Smooth muscle cell of the brain vasculature (primary cell): ENCODE results near the gene ZC3H7B.
A peak's percentile ranks its signal among the peaks of the same experiment; 100 is the strongest.
"Not testable (repeated sequence)": the region's sequence is repeated elsewhere in the genome, so short reads cannot be mapped to it uniquely, and the experiment has no call there.

ENCODE experiments used
- DNase-seq: peaks from one replicate; pipeline ENCODE4 v3.0.0-alpha.2; 2012; ENCODE audit warnings: low read depth, low spot score

ZC3H7B gene

GRCh38 chr22:41285820-41286638 lies 15.3 kb upstream of the ZC3H7B start, which contains the start of gene RANGAP1:
Gene RANGAP1, minus strand, starts transcription at chr22:41286187. Its CDS starts 5,143 bp downstream, at chr22:41281044.
- peak; percentile 96 for DNase-seq

- DNase-seq = no peak
Measured at GRCh38 chr22:41286639-41287091, 14.7 kb upstream of the ZC3H7B start.

GRCh38 chr22:41288245-41288946 lies 12.9 kb upstream of the ZC3H7B start:
- DNase-seq = no peak

GRCh38 chr22:41289671-41290070 lies 11.7 kb upstream of the ZC3H7B start:
- DNase-seq = no peak

- no peak for DNase-seq
Measured at GRCh38 chr22:41290262-41291221, 10.8 kb upstream of the ZC3H7B start.

- not testable (repeated sequence) for DNase-seq
Measured at GRCh38 chr22:41294816-41295215, 6.5 kb upstream of the ZC3H7B start.

GRCh38 chr22:41296826-41297667 lies 4.3 kb upstream of the ZC3H7B start:
- no peak for DNase-seq

- no peak for DNase-seq
Measured at GRCh38 chr22:41300661-41301060, 664 bp upstream of the ZC3H7B start.

- no peak for DNase-seq
Measured at GRCh38 chr22:41302021-41302767, 869 bp downstream of the ZC3H7B start.

- no peak for DNase-seq
Measured at GRCh38 chr22:41302811-41303210, 1.5 kb downstream of the ZC3H7B start.

- DNase-seq = no peak
Measured at GRCh38 chr22:41305646-41306045, 4.3 kb downstream of the ZC3H7B start.

GRCh38 chr22:41308054-41308453 lies 6.7 kb downstream of the ZC3H7B start:
- DNase-seq = peak; percentile 70

- DNase-seq = no peak
Measured at GRCh38 chr22:41308544-41308947, 7.2 kb downstream of the ZC3H7B start.

GRCh38 chr22:41310336-41310735 lies 9.0 kb downstream of the ZC3H7B start:
- DNase-seq = no peak

- no peak for DNase-seq
Measured at GRCh38 chr22:41311487-41311886, 10.2 kb downstream of the ZC3H7B start.

GRCh38 chr22:41314821-41315220 lies 13.5 kb downstream of the ZC3H7B start:
- DNase-seq = no peak

GRCh38 chr22:41315586-41315985 lies 14.3 kb downstream of the ZC3H7B start:
- no peak for DNase-seq

GRCh38 chr22:41320416-41321240 lies 19.3 kb downstream of the ZC3H7B start:
- DNase-seq = no peak
